ENCODE data around the gene COX7A1. TPM values are rescaled to one million over a fixed set of nuclear protein-coding genes. Genes with fewer than 3 reads are reported as not detected.

Gene COX7A1
- total RNA-seq, 1 experiment from 2014 or later = not detected

DNA sequence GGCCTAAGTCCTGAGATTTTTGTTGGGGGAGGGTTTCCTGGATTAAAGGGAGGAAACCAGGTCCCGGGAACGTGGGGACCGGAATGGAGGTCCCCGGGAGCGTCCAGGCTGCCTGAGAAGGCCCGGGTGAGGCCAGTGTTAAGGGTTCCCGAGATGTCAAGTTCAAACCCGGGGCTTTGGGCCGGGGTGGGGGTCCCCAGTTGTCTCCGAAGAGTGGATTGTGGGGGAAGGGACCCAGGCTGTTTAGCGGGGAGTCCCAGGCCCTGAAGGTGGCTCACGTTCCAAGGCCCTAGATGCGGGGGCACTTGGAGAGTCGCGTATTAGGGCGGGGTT lies 262 bp downstream of the COX7A1 start:
- WGBS (ENCODE audit: extremely low coverage, insufficient read length, low lambda C conversion rate) = no CpG with 5 or more reads among the region's 16 CpGs
- no peak overlapping the region for H3K27ac ChIP-seq (ENCODE audit: insufficient read length, low read depth, low read length)
- peaks cover 33 to 62% (median 55%) of the 10 kb centered on the region in 3 experiments; a peak in 6 of 7 replicates for H3K36me3 Mint-ChIP-seq (ENCODE audit: insufficient read depth in 1 of 3, low read depth in 3 of 3)
- DNase-seq = no peak
- H3K56ac ChIP-seq (ENCODE audit: insufficient read length, low read depth, low read length) = no peak overlapping the region
- no peaks in the 10 kb centered on the region for H3K9me3 Mint-ChIP-seq
- no peak overlapping the region for H3K14ac ChIP-seq (ENCODE audit: insufficient read depth, low read length)
- no peak overlapping the region for H4K5ac ChIP-seq (ENCODE audit: insufficient read length, low read depth, low read length)
- no peak overlapping the region for H4K91ac ChIP-seq (ENCODE audit: insufficient read length, low read depth, low read length)
- TF ChIP-seq, protein P1, sequence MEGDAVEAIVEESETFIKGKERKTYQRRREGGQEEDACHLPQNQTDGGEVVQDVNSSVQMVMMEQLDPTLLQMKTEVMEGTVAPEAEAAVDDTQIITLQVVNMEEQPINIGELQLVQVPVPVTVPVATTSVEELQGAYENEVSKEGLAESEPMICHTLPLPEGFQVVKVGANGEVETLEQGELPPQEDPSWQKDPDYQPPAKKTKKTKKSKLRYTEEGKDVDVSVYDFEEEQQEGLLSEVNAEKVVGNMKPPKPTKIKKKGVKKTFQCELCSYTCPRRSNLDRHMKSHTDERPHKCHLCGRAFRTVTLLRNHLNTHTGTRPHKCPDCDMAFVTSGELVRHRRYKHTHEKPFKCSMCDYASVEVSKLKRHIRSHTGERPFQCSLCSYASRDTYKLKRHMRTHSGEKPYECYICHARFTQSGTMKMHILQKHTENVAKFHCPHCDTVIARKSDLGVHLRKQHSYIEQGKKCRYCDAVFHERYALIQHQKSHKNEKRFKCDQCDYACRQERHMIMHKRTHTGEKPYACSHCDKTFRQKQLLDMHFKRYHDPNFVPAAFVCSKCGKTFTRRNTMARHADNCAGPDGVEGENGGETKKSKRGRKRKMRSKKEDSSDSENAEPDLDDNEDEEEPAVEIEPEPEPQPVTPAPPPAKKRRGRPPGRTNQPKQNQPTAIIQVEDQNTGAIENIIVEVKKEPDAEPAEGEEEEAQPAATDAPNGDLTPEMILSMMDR (conservative IDR thresholded peaks at IDR 0.05) = no peak
- no peak overlapping the region for H2BK20ac ChIP-seq (ENCODE audit: low read depth, low read length, poor library complexity, severe bottlenecking)
- H3K27me3 Mint-ChIP-seq (ENCODE audit: low read depth) = no peaks in the 10 kb centered on the region
- no peak overlapping the region for H2AFZ ChIP-seq (ENCODE audit: low read length)
- H3K9me3 ChIP-seq (ENCODE audit: control insufficient read depth, low read depth, low read length) = no peaks in the 10 kb centered on the region
- H3K4me2 ChIP-seq (ENCODE audit: insufficient read depth, insufficient read length, low read length) = no peak overlapping the region
- H3T11ph ChIP-seq (ENCODE audit: low read length) = no peak overlapping the region
- H3K23ac ChIP-seq (ENCODE audit: insufficient read length, low read depth, low read length) = no peak overlapping the region
- H2AK5ac ChIP-seq (ENCODE audit: insufficient read length, low read length) = no peak overlapping the region
- no peak overlapping the region for H2BK120ac ChIP-seq (ENCODE audit: low read depth, low read length, poor library complexity, severe bottlenecking)
- H3K9ac ChIP-seq (ENCODE audit: extremely low read depth, insufficient read length, low read length) = no peak overlapping the region
- no peak overlapping the region for H2BK15ac ChIP-seq (ENCODE audit: low read depth, low read length)
- peaks cover 19% of the 10 kb centered on the region in 2 experiments for H3K4me1 Mint-ChIP-seq
- H3K4ac ChIP-seq (ENCODE audit: low read depth, low read length) = no peak overlapping the region
- H3K79me2 ChIP-seq (ENCODE audit: insufficient read depth, low read length) = no peaks in the 10 kb centered on the region
- no peaks in the 10 kb centered on the region for H4K20me1 ChIP-seq (ENCODE audit: control insufficient read depth, insufficient read depth, insufficient read length)
- no peak overlapping the region for H2BK12ac ChIP-seq (ENCODE audit: insufficient read length, low read depth, low read length)
- no peaks in the 10 kb centered on the region for H3K79me1 ChIP-seq (ENCODE audit: insufficient read depth, low read depth, low read length, poor library complexity, severe bottlenecking)
- no peak overlapping the region for H2BK5ac ChIP-seq (ENCODE audit: insufficient read length, low read length)
- H3K27ac Mint-ChIP-seq = no peak overlapping the region
- H3K18ac ChIP-seq (ENCODE audit: insufficient read length, low read depth, low read length) = no peak overlapping the region
- H4K8ac ChIP-seq (replicated peaks; ENCODE audit: insufficient read length, low read depth, low read length) = no peak overlapping the region
- H3K4me1 ChIP-seq (ENCODE audit: insufficient read depth, low read length) = no peaks in the 10 kb centered on the region
- H3K27me3 ChIP-seq (ENCODE audit: insufficient read depth, low read length) = no peaks in the 10 kb centered on the region
- no peak overlapping the region for H3K4me3 Mint-ChIP-seq
- no peaks in the 10 kb centered on the region for H3K23me2 ChIP-seq (ENCODE audit: insufficient read length, low read depth, low read length, poor library complexity, severe bottlenecking)
